Measurements from ENCODE around the gene TMEM269. TPM values are rescaled to one million over a fixed set of nuclear protein-coding genes. Genes with fewer than 3 reads are reported as not detected.

The TMEM269 gene
- total RNA-seq, 1 donor from 2014 or later, result under 0.01 TPM

GRCh38 chr1:42821690-42822089 is 36.9 kb downstream of the TMEM269 start:
- FAIRE-seq, result no peak

GRCh38 chr1:42822800-42823392 is 38.1 kb downstream of the TMEM269 start:
- DNase-seq (ENCODE audit: low read depth) (peak; percentile 22), FAIRE-seq (no peak)
- no peak for TF ChIP-seq CTCF (IDR thresholded peaks at IDR 0.05; ENCODE audit: insufficient read depth, low read length, severe bottlenecking)
- no peak overlapping the region for H3K4me3 ChIP-seq (ENCODE audit: low read depth, low read length)
- H3K36me3 ChIP-seq (ENCODE audit: control insufficient read depth, insufficient read depth, low read length), result peaks cover 1% of the 10 kb centered on the region
- H3K27me3 ChIP-seq (ENCODE audit: control insufficient read depth, insufficient read depth, low read length), result no peaks in the 10 kb centered on the region

More at GRCh38 chr1:42821690-42822089, 36.9 kb downstream of the TMEM269 start:
- H3K4me3 ChIP-seq (ENCODE audit: low read depth, low read length), result no peak overlapping the region
- H3K27me3 ChIP-seq (ENCODE audit: control insufficient read depth, insufficient read depth, low read length), result no peaks in the 10 kb centered on the region
- DNase-seq (ENCODE audit: low read depth), result no peak
- no peak for TF ChIP-seq CTCF (IDR thresholded peaks at IDR 0.05; ENCODE audit: insufficient read depth, low read length, severe bottlenecking)
- H3K36me3 ChIP-seq (ENCODE audit: control insufficient read depth, insufficient read depth, low read length), result peaks cover 1% of the 10 kb centered on the region

GRCh38 chr1:42824481-42825035 is 39.8 kb downstream of the TMEM269 start:
- FAIRE-seq (peak; percentile 64), DNase-seq (ENCODE audit: low read depth) (no peak)
- Histone ChIP-seq H3K27me3 (ENCODE audit: control insufficient read depth, insufficient read depth, low read length) (no peaks in the 10 kb centered on the region), H3K4me3 (ENCODE audit: low read depth, low read length) (no peak overlapping the region), H3K36me3 (ENCODE audit: control insufficient read depth, insufficient read depth, low read length) (peaks cover 1% of the 10 kb centered on the region)
- no peak for TF ChIP-seq CTCF (IDR thresholded peaks at IDR 0.05; ENCODE audit: insufficient read depth, low read length, severe bottlenecking)

GRCh38 chr1:42825036-42825851 is 40.5 kb downstream of the TMEM269 start:
- Histone ChIP-seq H3K36me3 (ENCODE audit: control insufficient read depth, insufficient read depth, low read length) (no peaks in the 10 kb centered on the region), H3K27me3 (ENCODE audit: control insufficient read depth, insufficient read depth, low read length) (no peaks in the 10 kb centered on the region), H3K4me3 (ENCODE audit: low read depth, low read length) (no peak overlapping the region)
- DNase-seq (ENCODE audit: low read depth) (no peak), FAIRE-seq (no peak)
- no peak for TF ChIP-seq CTCF (IDR thresholded peaks at IDR 0.05; ENCODE audit: insufficient read depth, low read length, severe bottlenecking)

- TF ChIP-seq CTCF (IDR thresholded peaks at IDR 0.05; ENCODE audit: insufficient read depth, low read length, severe bottlenecking), result no peak
- DNase-seq (ENCODE audit: low read depth) (no peak), FAIRE-seq (no peak)
- no peaks in the 10 kb centered on the region for H3K36me3 ChIP-seq (ENCODE audit: control insufficient read depth, insufficient read depth, low read length)
- no peaks in the 10 kb centered on the region for H3K27me3 ChIP-seq (ENCODE audit: control insufficient read depth, insufficient read depth, low read length)
- H3K4me3 ChIP-seq (ENCODE audit: low read depth, low read length), result no peak overlapping the region
Observed at GRCh38 chr1:42830631-42831030, 45.8 kb downstream of the TMEM269 start.
